Right lobe of liver (tissue), 6 donors: Measurements from ENCODE around the gene IQGAP3. TPM values are rescaled to one million over a fixed set of nuclear protein-coding genes. Genes with fewer than 3 reads are reported as not detected.
"Not testable (repeated sequence)": the region's sequence is repeated elsewhere in the genome, so short reads cannot be mapped to it uniquely, and the experiment has no call there.

Source experiments
- ATAC-seq, 4 donors: fragments of 200-7000 bp; cut with Tn5 transposase; one replicate each; pipeline ENCODE4 v1.9.1; 2020; ENCODE audit warnings: mild to moderate bottlenecking in 4 of 4, moderate library complexity in 4 of 4
- DNase-seq, 3 donors: peaks; one replicate each; pipeline ENCODE4 v3.0.0-alpha.2; 2020
- H3K27ac ChIP-seq, 3 donors: fragments of 200-600 bp; one replicate each; pipeline ENCODE4 v1.8.0; 2022
- H3K27me3 ChIP-seq, 2 donors: fragments of 200-600 bp; one replicate each; pipeline ENCODE4 v1.8.0; 2022
- H3K36me3 ChIP-seq, 4 donors: fragments of 200-600 bp; sonication (generic) in 1 of 4; one replicate each; pipeline versions ENCODE4 v1.5.1 to v1.8.0; 2017 to 2022; ENCODE audit warnings: control low read depth in 1 of 4
- H3K4me1 ChIP-seq, 4 donors: fragments of 200-600 bp; sonication (generic) in 1 of 4; one replicate each; pipeline versions ENCODE4 v1.5.1 to v1.8.0; 2017 to 2022; ENCODE audit warnings: control low read depth in 1 of 4
- H3K4me3 ChIP-seq, 3 donors: fragments of 200-600 bp; one replicate each; pipeline ENCODE4 v1.8.0; 2022
- H3K9me3 ChIP-seq, 4 donors: fragments of 200-600 bp; sonication (generic) in 1 of 4; one replicate each; pipeline versions ENCODE4 v1.5.1 to v1.8.0; 2017 to 2022; ENCODE audit warnings: control low read depth in 1 of 4
- POLR2A ChIP-seq: fragments of 450-650 bp; IDR thresholded peaks from one replicate; pipeline ENCODE4 v1.6.1; 2017; ENCODE audit warnings: antibody characterized with exemption, mild to moderate bottlenecking
- WGBS: methylation state at CpG from one replicate; pipeline ENCODE4 v1.1.6; 2018; ENCODE audit warnings: low coverage, low lambda C conversion rate; ENCODE audit not compliant: insufficient coverage; ENCODE audit errors: missing lambda C conversion rate; 5-methylcytosine and 5-hydroxymethylcytosine counted together
- intact Hi-C, 2 donors: fragments of 100-400 bp; cut with DNase I; formaldehyde crosslinking; loops; one replicate each; pipeline versions ENCODE4 v1.11.2 to v1.14.1; 2022
- total RNA-seq, 6 experiments: library from RNA; depleted of rRNA in 2 of 6; stranded (reverse); fragments of >200 nt in 2 of 6; fragmentation: NEBNext Ultra II Directional in 3 of 6; extraction: Animal tissue kit (Norgen Biotek cat#: 25700) in 3 of 6; gene quantifications; one replicate each; pipeline versions ENCODE4 v1.1.0 to v1.2.4, GENCODE V29; 2016 to 2023
- TF ChIP-seq, protein P1 (sequence below), 4 donors: fragments of 200-600 bp in 3 of 4; fragments of 450-650 bp in 1 of 4; IDR thresholded peaks; one replicate each; pipeline versions ENCODE4 v1.5.1 to v1.8.0; 2016 to 2022; ENCODE audit warnings: antibody characterized with exemption in 4 of 4, mild to moderate bottlenecking in 2 of 4
- donor health status: DM: no; HTN: yes; CAD: no.
- donor health status: DM: no; HTN: no; CAD: no.
- donor health status: DM: no; HTN: no; CAD: no.
- donor health status: DM: no; HTN: yes; CAD: no.
- donor health status: DM: no; HTN: yes; CAD: no.

The IQGAP3 gene
- total RNA-seq, 6 experiments from 2014 or later = 0.07 to 2.6 (median 0.95) TPM

DNA sequence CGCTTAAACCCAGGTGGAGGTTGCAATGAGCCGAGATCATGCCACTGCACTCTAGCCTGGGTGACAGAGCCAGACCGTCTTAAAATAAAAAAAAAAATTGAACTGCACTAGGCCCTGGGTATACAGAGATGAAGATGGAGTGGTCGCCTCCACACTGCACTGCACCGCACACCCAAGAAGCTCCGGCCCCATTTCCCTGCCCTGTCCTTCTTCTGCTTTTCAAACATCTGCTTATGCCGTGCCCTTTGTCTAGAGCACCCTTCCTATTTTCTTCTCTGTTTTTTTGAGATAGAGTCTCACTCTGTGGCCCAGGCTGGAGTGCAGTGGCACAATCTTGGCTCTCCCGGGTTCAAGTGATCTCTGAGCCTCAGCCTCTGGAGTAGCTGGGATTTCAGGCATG lies 17.4 kb downstream of the IQGAP3 start:
- 71% methylated on average over 6 of the region's 8 CpGs for WGBS
- no peak overlapping the region for H3K27ac ChIP-seq
- TF ChIP-seq, protein P1, sequence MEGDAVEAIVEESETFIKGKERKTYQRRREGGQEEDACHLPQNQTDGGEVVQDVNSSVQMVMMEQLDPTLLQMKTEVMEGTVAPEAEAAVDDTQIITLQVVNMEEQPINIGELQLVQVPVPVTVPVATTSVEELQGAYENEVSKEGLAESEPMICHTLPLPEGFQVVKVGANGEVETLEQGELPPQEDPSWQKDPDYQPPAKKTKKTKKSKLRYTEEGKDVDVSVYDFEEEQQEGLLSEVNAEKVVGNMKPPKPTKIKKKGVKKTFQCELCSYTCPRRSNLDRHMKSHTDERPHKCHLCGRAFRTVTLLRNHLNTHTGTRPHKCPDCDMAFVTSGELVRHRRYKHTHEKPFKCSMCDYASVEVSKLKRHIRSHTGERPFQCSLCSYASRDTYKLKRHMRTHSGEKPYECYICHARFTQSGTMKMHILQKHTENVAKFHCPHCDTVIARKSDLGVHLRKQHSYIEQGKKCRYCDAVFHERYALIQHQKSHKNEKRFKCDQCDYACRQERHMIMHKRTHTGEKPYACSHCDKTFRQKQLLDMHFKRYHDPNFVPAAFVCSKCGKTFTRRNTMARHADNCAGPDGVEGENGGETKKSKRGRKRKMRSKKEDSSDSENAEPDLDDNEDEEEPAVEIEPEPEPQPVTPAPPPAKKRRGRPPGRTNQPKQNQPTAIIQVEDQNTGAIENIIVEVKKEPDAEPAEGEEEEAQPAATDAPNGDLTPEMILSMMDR (IDR thresholded peaks at IDR 0.05) = no peak
- no peak for TF ChIP-seq POLR2A
- ATAC-seq (no peak), DNase-seq (no peak)
- no peaks in the 10 kb centered on the region for H3K9me3 ChIP-seq
- intact Hi-C loops = no loop called here
- H3K4me3 ChIP-seq = no peak overlapping the region
- H3K4me1 ChIP-seq = no peaks in the 10 kb centered on the region
- no peaks in the 10 kb centered on the region for H3K27me3 ChIP-seq
- no peaks in the 10 kb centered on the region for H3K36me3 ChIP-seq

DNA sequence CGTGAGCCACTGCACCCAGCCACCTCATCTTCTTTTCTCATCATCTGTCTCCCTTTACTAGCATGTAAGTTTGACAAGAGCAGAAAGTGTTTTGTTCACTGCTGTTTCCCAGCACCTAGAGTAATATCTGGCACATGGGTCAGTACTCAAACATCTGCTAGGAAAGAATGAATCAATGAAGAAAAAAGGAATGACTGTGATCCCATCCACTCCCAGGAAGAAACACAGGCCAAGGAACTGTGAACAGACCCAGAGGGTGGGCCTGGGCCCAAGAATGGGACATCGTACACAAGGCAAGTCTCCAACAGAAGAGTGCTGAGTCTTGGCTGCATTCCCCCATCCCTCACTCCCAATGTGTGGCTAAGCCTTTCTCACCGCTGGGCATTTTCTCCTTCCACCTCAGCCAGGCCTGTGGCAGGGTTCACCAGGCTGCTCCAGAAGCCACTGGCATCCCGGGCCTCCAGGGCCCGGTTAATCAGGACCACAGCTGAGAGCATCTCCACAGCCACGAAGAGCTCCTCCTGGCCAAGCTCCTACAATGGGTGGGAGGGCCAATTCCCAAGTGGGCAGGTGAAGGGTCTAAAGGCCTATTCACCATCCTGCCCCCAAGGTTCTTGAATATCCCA lies 18.4 kb downstream of the IQGAP3 start:
- ATAC-seq (no peak), DNase-seq (no peak)
- H3K4me1 ChIP-seq = no peaks in the 10 kb centered on the region
- TF ChIP-seq, protein P1 (IDR thresholded peaks at IDR 0.05) = no peak
- no peak for TF ChIP-seq POLR2A
- H3K27ac ChIP-seq = no peak overlapping the region
- H3K4me3 ChIP-seq = no peak overlapping the region
- intact Hi-C loops = no loop called here
- H3K27me3 ChIP-seq = no peaks in the 10 kb centered on the region
- no peaks in the 10 kb centered on the region for H3K9me3 ChIP-seq
- WGBS = 93% methylated on average over 2 of the region's 6 CpGs
- no peaks in the 10 kb centered on the region for H3K36me3 ChIP-seq

DNA sequence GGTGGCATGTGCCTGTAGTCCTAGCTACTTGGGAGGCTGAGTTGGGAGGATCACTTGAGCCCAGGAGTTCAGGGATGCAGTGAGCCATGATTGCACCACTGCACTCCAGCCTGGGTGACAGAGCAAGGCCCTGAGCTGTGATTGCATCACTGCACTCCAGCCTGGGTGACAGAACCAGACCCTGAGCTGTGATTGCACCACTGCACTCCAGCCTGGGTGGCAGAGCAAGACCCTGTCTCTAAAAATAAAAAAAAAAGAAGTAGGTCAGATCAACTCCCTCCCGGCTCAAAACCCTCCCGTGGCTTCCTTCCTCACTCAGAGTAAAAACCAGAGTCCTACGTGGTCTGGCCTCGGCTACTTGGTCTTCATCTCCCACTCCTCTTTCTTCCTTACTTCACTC lies 19.4 kb downstream of the IQGAP3 start:
- H3K4me3 ChIP-seq, H3K36me3 ChIP-seq, H3K27ac ChIP-seq, H3K4me1 ChIP-seq, H3K9me3 ChIP-seq, H3K27me3 ChIP-seq, intact Hi-C loops: not testable (repeated sequence)
- peak; percentile 50 to 86 (median 67) for ATAC-seq
- WGBS = 58% methylated on average over 4 of the region's 4 CpGs
- peak in 1 of 3 donors; percentile 57 for DNase-seq

DNA sequence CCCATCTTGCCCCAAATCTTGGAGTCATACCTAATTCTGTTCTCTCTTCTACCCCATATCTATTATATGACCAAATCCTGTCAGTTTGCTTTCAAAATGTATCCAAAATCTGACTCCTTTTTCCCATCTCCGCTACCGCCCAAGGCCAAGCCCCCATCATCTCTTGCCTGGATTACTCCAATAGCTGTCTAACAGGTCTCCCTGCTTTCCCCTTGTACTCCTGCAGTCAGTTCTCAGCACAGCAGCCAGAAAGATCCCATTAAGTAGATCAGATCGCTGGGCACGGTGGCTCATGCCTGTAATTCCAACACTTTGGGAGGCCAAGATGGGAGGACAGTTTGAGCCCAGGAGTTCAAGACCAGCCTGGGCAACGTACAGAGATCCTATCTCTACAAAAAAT lies 19.8 kb downstream of the IQGAP3 start:
- ATAC-seq (no peak), DNase-seq (no peak)
- no peaks in the 10 kb centered on the region for H3K27me3 ChIP-seq
- H3K4me3 ChIP-seq = no peak overlapping the region
- WGBS = 80% methylated on average over 5 of the region's 5 CpGs
- TF ChIP-seq POLR2A = no peak
- TF ChIP-seq, protein P1 (IDR thresholded peaks at IDR 0.05) = no peak
- H3K36me3 ChIP-seq = no peaks in the 10 kb centered on the region
- no peaks in the 10 kb centered on the region for H3K9me3 ChIP-seq
- H3K4me1 ChIP-seq = no peaks in the 10 kb centered on the region
- intact Hi-C loops = no loop called here
- H3K27ac ChIP-seq = no peak overlapping the region

DNA sequence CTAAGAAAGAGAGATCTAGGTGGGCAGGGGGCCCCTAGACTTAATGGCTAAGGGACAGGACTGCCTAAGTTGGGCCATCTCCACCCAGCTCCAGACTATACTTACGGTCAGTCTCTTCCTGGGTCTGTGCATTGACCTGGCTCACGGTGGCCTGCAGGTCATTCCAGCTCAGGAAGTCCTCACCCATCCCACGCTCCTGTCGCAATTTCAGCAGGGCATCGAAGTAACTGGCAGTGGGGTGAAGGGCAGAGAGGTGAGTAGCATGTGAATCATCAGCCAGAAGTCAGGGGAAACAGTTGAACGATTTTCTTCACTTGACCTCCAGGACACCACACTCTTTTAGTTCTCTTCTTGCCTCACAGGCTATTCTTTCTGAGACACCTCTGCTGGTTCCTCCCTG lies 20.5 kb downstream of the IQGAP3 start:
- Histone ChIP-seq H3K27ac (no peak overlapping the region), H3K4me3 (no peak overlapping the region), H3K9me3 (no peaks in the 10 kb centered on the region), H3K4me1 (no peaks in the 10 kb centered on the region), H3K36me3 (no peaks in the 10 kb centered on the region), H3K27me3 (no peaks in the 10 kb centered on the region)
- ATAC-seq (peak in 2 of 4 donors; percentile 23 to 68), DNase-seq (peak in 1 of 3 donors; percentile 58)
- WGBS = 0% methylated on average over 2 of the region's 6 CpGs
- TF ChIP-seq, protein P1 (IDR thresholded peaks at IDR 0.05) = no peak
- no peak for TF ChIP-seq POLR2A
- intact Hi-C loops = no loop called here
